NCI-H1417 treated with DMSO at 0.1 percent for 48 hours (cell line): ENCODE results near the gene PARD3B.

Source experiments
- DNase-seq: peaks from one replicate; lab custom pipeline; 2025; lab: John Stamatoyannopoulos, UW

Gene PARD3B

GRCh38 chr2:205563646-205564045 is 1018.4 kb downstream of the PARD3B start:
- DNase-seq = no peak

- no peak for DNase-seq
Measured at GRCh38 chr2:205564346-205565141, 1019.3 kb downstream of the PARD3B start.

GRCh38 chr2:205565142-205565522 is 1019.9 kb downstream of the PARD3B start:
- DNase-seq = no peak

GRCh38 chr2:205566606-205567168 is 1021.4 kb downstream of the PARD3B start:
- no peak for DNase-seq

GRCh38 chr2:205568620-205569019 is 1023.3 kb downstream of the PARD3B start:
- no peak for DNase-seq

GRCh38 chr2:205570648-205571047 is 1025.4 kb downstream of the PARD3B start:
- DNase-seq = no peak

GRCh38 chr2:205571360-205571959 is 1026.2 kb downstream of the PARD3B start:
- DNase-seq = no peak

GRCh38 chr2:205574001-205574400 is 1028.7 kb downstream of the PARD3B start:
- DNase-seq = no peak

- no peak for DNase-seq
Measured at GRCh38 chr2:205579335-205579734, 1034.1 kb downstream of the PARD3B start.

GRCh38 chr2:205580212-205580987 is 1035.1 kb downstream of the PARD3B start:
- DNase-seq = no peak

- no peak for DNase-seq
Measured at GRCh38 chr2:205582366-205582765, 1037.1 kb downstream of the PARD3B start.

- DNase-seq = no peak
Measured at GRCh38 chr2:205585449-205586383, 1040.4 kb downstream of the PARD3B start.

- no peak for DNase-seq
Measured at GRCh38 chr2:205586626-205587025, 1041.4 kb downstream of the PARD3B start.

GRCh38 chr2:205589479-205589878 is 1044.2 kb downstream of the PARD3B start:
- DNase-seq = no peak

- DNase-seq = no peak
Measured at GRCh38 chr2:205590759-205591158, 1045.5 kb downstream of the PARD3B start.

- no peak for DNase-seq
Measured at GRCh38 chr2:205593891-205594290, 1048.6 kb downstream of the PARD3B start.

GRCh38 chr2:205596581-205596980 is 1051.3 kb downstream of the PARD3B start:
- no peak for DNase-seq

- DNase-seq = no peak
Measured at GRCh38 chr2:205605638-205606304, 1060.5 kb downstream of the PARD3B start.

- no peak for DNase-seq
Measured at GRCh38 chr2:205607146-205607545, 1061.9 kb downstream of the PARD3B start.

- no peak for DNase-seq
Measured at GRCh38 chr2:205609113-205609512, 1063.8 kb downstream of the PARD3B start.

GRCh38 chr2:205610437-205610836 is 1065.2 kb downstream of the PARD3B start:
- DNase-seq = no peak
